Gastrocnemius medialis (tissue), 4 donors: ENCODE results near the gene SNX1. TPM values are rescaled to one million over a fixed set of nuclear protein-coding genes. Genes with fewer than 3 reads are reported as not detected.

ENCODE experiments used
- ATAC-seq, 2 donors: fragments of 150-250 bp; one replicate each; pipeline ENCODE4 v1.9.1; 2016
- DNase-seq, 2 donors: peaks; one replicate each; pipeline ENCODE4 v3.0.0-alpha.2; 2019
- H3K27ac ChIP-seq, 4 donors: fragments of 200-600 bp; sonication (generic); 1 replicate in 1 of 4; 2 replicates in 3 of 4; pipeline ENCODE4 v1.5.1; 2016 to 2018; ENCODE audit warnings: mild to moderate bottlenecking in 2 of 4, moderate library complexity in 1 of 4
- H3K27me3 ChIP-seq, 3 donors: fragments of 200-600 bp; sonication (generic) in 2 of 3; 1 replicate in 1 of 3; 2 replicates in 2 of 3; pipeline versions ENCODE4 v1.5.1 to v1.6.0; 2016 to 2019; ENCODE audit warnings: mild to moderate bottlenecking in 1 of 3, moderate library complexity in 1 of 3
- H3K36me3 ChIP-seq, 2 donors: fragments of 200-600 bp; sonication (generic) in 1 of 2; one replicate each; pipeline ENCODE4 v1.5.1; 2017 to 2018
- H3K4me1 ChIP-seq, 2 donors: fragments of 200-600 bp; sonication (generic) in 1 of 2; one replicate each; pipeline ENCODE4 v1.5.1; 2016 to 2017; ENCODE audit warnings: mild to moderate bottlenecking in 2 of 2
- H3K4me3 ChIP-seq, 4 donors: fragments of 200-600 bp; sonication (generic) in 3 of 4; 1 replicate in 1 of 4; 2 replicates in 3 of 4; pipeline ENCODE4 v1.5.1; 2016 to 2019; ENCODE audit warnings: mild to moderate bottlenecking in 2 of 4
- H3K9me3 ChIP-seq, 3 donors: fragments of 200-600 bp; sonication (generic) in 2 of 3; 1 replicate in 1 of 3; 2 replicates in 2 of 3; pipeline ENCODE4 v1.5.1; 2016 to 2019
- POLR2A ChIP-seq, 2 donors: fragments of 450-650 bp; IDR thresholded peaks; one replicate each; pipeline ENCODE4 v1.6.1; 2017; ENCODE audit warnings: antibody characterized with exemption in 2 of 2, mild to moderate bottlenecking in 2 of 2, moderate library complexity in 2 of 2
- in situ Hi-C, 4 donors: fragments of 200-750 bp; cut with MboI; loops; one replicate each; pipeline versions ENCODE4 v1.15.0 to v1.8.0; 2017; ENCODE audit warnings: low sequenced_read_pairs in 4 of 4
- intact Hi-C: fragments of 100-400 bp; cut with DNase I; formaldehyde crosslinking; loops from one replicate; pipeline ENCODE4 v1.15.1; 2023; ENCODE audit warnings: low total_unique reads
- total RNA-seq, 4 donors: library from RNA; depleted of rRNA; stranded (reverse); fragments of >200 nt; gene quantifications; one replicate each; pipeline versions ENCODE4 v1.1.0 to v1.2.3, GENCODE V29; 2016
- TF ChIP-seq, protein P1 (sequence below), 5 experiments: fragments of 450-650 bp in 3 of 5; fragments of 200-600 bp in 2 of 5; sonication (generic) in 2 of 5; IDR thresholded peaks in 4 of 5; conservative IDR thresholded peaks in 1 of 5; 1 replicate in 4 of 5; 2 replicates in 1 of 5; pipeline ENCODE4 v1.5.1; 2016 to 2019; ENCODE audit warnings: antibody characterized with exemption in 5 of 5, mild to moderate bottlenecking in 3 of 5, moderate library complexity in 3 of 5

The SNX1 gene
- total RNA-seq, 4 donors from 2014 or later = 26.7 to 39.3 (median 34.1) TPM

DNA sequence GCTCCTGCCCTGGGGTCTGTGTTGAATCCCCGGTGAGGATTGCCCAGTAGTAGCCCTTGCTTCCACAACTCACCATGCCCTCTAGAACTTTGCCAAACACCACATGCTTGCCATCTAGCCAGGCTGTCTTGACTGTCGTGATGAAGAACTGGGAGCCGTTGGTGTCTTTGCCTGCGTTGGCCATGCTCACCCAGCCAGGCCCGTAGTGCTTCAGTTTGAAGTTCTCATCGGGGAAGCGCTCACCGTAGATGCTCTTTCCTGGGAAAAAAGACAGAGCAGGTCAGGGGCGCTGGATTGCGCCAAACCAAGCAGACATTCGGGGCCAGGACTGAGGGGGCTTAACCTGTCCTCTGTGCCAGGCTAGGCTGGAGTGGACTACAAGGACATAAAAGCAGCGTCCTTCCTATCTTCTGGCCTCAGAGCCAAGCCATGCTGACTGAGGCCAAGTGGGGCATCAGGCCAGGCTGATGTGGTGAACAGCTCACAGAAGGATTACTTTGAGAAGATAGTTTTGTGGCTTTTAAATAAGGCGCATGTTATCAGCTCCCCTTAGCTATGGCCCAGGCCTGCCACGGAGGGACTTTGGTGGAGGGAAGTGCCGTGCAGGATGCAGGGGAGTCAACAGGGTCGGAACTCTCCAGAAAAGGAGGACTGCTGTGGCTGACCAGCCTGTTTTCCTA is 61.0 kb downstream of the SNX1 start:
- peaks cover 9% of the 10 kb centered on the region in 3 donors for H3K27me3 ChIP-seq
- H3K4me1 ChIP-seq = peaks cover 19 to 35% of the 10 kb centered on the region in 2 donors
- intact Hi-C loops (loop anchor here (10.0 kb wide), 1 partner anchor 402 kb away; no protein-coding TSS in a partner anchor), in situ Hi-C loops (no loop called here)
- ATAC-seq = no peak
- H3K9me3 ChIP-seq = no peaks in the 10 kb centered on the region
- no peak for DNase-seq
- H3K4me3 ChIP-seq = no peak overlapping the region
- TF ChIP-seq, protein P1, sequence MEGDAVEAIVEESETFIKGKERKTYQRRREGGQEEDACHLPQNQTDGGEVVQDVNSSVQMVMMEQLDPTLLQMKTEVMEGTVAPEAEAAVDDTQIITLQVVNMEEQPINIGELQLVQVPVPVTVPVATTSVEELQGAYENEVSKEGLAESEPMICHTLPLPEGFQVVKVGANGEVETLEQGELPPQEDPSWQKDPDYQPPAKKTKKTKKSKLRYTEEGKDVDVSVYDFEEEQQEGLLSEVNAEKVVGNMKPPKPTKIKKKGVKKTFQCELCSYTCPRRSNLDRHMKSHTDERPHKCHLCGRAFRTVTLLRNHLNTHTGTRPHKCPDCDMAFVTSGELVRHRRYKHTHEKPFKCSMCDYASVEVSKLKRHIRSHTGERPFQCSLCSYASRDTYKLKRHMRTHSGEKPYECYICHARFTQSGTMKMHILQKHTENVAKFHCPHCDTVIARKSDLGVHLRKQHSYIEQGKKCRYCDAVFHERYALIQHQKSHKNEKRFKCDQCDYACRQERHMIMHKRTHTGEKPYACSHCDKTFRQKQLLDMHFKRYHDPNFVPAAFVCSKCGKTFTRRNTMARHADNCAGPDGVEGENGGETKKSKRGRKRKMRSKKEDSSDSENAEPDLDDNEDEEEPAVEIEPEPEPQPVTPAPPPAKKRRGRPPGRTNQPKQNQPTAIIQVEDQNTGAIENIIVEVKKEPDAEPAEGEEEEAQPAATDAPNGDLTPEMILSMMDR (IDR thresholded peaks at IDR 0.05 in 4 of 5, conservative IDR thresholded peaks at IDR 0.05 in 1 of 5) = no peak
- no peak for TF ChIP-seq POLR2A (IDR thresholded peaks at IDR 0.05)
- H3K36me3 ChIP-seq = peaks cover 6 to 75% of the 10 kb centered on the region in 2 donors
- H3K27ac ChIP-seq = no peak overlapping the region

DNA sequence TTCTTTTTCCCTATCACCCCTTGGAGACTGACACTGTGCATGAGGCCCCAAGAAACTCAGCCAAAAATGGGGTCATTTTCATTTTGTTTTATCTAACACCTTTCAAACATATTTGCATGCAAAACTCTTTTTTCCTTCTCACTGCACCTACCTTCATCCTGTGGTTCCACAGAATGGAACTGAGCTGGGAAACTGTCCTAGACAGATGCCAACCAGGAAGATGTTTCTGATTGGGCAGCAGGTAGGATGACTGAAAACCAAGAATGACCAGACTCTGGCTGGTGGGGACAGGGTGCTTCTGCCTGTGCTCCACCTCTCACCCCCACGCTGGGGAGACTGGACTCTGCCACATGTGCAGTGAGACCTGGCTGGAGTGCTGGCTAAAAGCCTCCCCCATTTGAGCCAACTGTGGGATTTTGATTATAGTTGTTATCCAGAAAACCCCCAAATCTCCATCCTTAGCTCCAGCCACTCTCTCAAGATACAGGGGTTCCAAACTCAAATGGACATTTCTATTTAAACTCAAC is 61.9 kb downstream of the SNX1 start:
- Histone ChIP-seq H3K27ac (no peak overlapping the region), H3K4me1 (peaks cover 16 to 33% of the 10 kb centered on the region in 2 donors), H3K27me3 (peaks cover under 1 to 3% (median 2%) of the 10 kb centered on the region in 3 donors), H3K4me3 (no peak overlapping the region), H3K9me3 (no peaks in the 10 kb centered on the region), H3K36me3 (peaks cover 6 to 75% of the 10 kb centered on the region in 2 donors)
- TF ChIP-seq POLR2A (IDR thresholded peaks at IDR 0.05) = no peak
- TF ChIP-seq, protein P1 (IDR thresholded peaks at IDR 0.05 in 4 of 5, conservative IDR thresholded peaks at IDR 0.05 in 1 of 5) = no peak
- intact Hi-C loops (loop anchor here (10.0 kb wide), 1 partner anchor 403 kb away; no protein-coding TSS in a partner anchor), in situ Hi-C loops (no loop called here)
- ATAC-seq (no peak), DNase-seq (no peak)

DNA sequence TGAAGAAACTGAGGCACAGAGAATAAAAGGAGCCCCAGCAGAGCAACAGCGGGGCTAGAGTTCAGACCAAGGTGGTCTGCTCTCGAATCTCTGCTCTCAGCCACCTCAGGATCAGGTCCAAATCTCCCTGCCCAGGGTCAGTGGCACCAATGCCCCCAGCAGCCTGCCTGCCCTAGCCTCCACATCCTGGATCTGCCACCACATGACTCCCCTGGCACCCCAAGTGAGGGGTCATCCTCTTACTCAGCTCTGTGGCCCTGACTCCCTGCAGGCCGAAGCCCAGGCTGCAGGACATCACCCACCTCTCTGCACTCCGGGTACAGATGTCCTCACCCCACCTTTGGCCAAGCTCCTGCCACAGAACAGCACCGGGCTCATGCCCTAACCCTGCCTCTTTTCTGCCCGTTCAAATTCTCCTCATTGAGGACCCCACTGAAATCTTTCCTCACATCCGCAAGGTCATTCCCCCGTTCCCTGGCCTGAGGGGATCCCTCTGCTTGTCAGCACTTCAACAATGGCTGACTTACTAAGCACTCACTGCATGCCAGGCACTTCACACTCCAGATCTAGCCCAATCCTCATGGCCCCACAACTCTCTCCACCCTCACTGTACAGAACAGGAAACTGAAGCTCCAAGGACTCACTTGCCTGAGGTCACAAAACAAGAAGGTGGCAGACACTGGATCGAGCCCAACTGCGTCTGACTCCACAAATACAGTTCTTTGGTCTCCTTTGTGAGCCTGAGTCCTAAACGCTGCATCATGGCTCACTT is 62.8 kb downstream of the SNX1 start:
- Histone ChIP-seq H3K4me3 (no peak overlapping the region), H3K27ac (no peak overlapping the region), H3K9me3 (no peaks in the 10 kb centered on the region), H3K27me3 (no peaks in the 10 kb centered on the region), H3K36me3 (peaks cover 6 to 75% of the 10 kb centered on the region in 2 donors), H3K4me1 (peaks cover 19 to 25% of the 10 kb centered on the region in 2 donors)
- TF ChIP-seq, protein P1 (IDR thresholded peaks at IDR 0.05 in 4 of 5, conservative IDR thresholded peaks at IDR 0.05 in 1 of 5) = no peak
- no peak for TF ChIP-seq POLR2A (IDR thresholded peaks at IDR 0.05)
- ATAC-seq (no peak), DNase-seq (no peak)
- in situ Hi-C loops (no loop called here), intact Hi-C loops (loop anchor here (10.0 kb wide), 1 partner anchor 404 kb away; no protein-coding TSS in a partner anchor)

DNA sequence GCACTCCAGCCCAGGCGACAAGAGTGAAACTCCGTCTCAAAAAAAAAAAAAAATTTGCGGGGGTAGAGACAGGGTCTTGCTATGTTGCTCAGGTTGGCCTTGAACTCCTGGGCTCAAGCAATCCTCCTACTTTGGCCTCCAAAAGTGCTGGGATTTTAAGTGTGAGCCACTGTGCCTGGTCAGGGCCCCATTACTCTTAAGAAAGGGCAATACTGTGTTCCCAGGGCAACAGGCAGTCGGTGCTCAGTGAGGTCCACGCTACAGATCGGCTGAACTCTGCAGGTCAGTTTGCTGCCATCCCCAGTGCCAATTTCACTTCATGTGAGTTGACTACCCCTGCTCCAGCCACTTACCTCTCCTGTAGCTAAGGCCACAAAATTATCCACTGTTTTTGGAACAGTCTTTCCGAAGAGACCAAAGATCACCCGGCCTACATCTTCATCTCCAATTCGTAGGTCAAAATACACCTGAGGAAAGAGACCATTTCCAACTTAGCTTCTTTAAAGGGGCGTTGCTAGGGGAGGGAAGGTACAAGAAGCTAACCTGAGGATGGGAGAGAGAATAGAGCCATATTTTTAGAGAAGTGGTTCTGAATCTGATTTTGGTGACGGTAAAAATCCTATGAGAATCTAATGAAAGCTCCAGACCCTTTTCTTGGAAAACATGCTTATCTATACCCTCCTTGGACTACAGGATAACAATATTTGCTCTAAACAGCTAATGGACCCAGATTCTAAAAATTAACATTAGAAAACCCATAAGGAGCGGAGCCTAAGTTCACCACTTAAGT is 66.1 kb downstream of the SNX1 start:
- no peak for DNase-seq
- Histone ChIP-seq H3K9me3 (no peaks in the 10 kb centered on the region), H3K4me3 (peak overlapping the region; percentile 83 to 96 (median 88)), H3K27ac (peak overlapping the region; percentile 84 to 96 (median 94)), H3K36me3 (peaks cover 6 to 49% of the 10 kb centered on the region in 2 donors), H3K4me1 (peaks cover 23 to 24% of the 10 kb centered on the region in 2 donors), H3K27me3 (no peaks in the 10 kb centered on the region)
- no peak for ATAC-seq
- intact Hi-C loops = loop anchor here (2.0 to 5.0 kb wide), 5 partner anchors 55 to 825 kb away; partner anchors contain the start of genes CSNK1G1, PCLAF, SPG21 and ZNF609
- in situ Hi-C loops = no loop called here
- TF ChIP-seq POLR2A (IDR thresholded peaks at IDR 0.05) = no peak
- TF ChIP-seq, protein P1 (IDR thresholded peaks at IDR 0.05 in 4 of 5, conservative IDR thresholded peaks at IDR 0.05 in 1 of 5) = no peak
